GM12891 (cell line): Measurements from ENCODE around the gene PCSK1. TPM values are rescaled to one million over a fixed set of nuclear protein-coding genes. Genes with fewer than 3 reads are reported as not detected.

Source experiments
- DNase-seq: peaks from one replicate; pipeline ENCODE4 v3.0.0; 2011; ENCODE audit warnings: low spot score; ENCODE audit not compliant: insufficient read length
- FAIRE-seq: peaks from 2 replicates; lab custom pipeline; 2011; peaks lifted over from hg19 to GRCh38; lab: Jason Lieb, UNC
- PAX5 ChIP-seq: IDR thresholded peaks from 2 replicates; pipeline ENCODE4 v1.6.1; 2011; ENCODE audit warnings: low read length, moderate library complexity, mild to moderate bottlenecking; ENCODE audit not compliant: insufficient read depth, severe bottlenecking
- POLR2A ChIP-seq: IDR thresholded peaks from 2 replicates; pipeline ENCODE4 v1.6.1; 2011; ENCODE audit warnings: low read depth, low read length, control low read depth
- POLR2AphosphoS5 ChIP-seq: IDR thresholded peaks from 2 replicates; pipeline ENCODE4 v1.6.1; 2011; ENCODE audit warnings: low read depth, low read length, control low read depth
- POU2F2 ChIP-seq: IDR thresholded peaks from 2 replicates; pipeline ENCODE4 v1.6.1; 2011; ENCODE audit warnings: low read depth, mild to moderate bottlenecking, control low read depth, low read length, moderate library complexity
- SPI1 ChIP-seq: IDR thresholded peaks from 2 replicates; pipeline ENCODE4 v1.6.1; 2011; ENCODE audit warnings: low read depth, low read length, control low read depth
- TAF1 ChIP-seq: IDR thresholded peaks from 2 replicates; pipeline ENCODE4 v1.6.1; 2011; ENCODE audit warnings: low read depth, low read length, control low read depth
- polyA plus RNA-seq: library from polyadenylated mRNA; unstranded; fragments of >200 nt; gene quantifications from one replicate; pipeline ENCODE4 v1.2.1, GENCODE V29; 2012; ENCODE audit warnings: low read depth, missing spikeins, inconsistent platforms; ENCODE audit not compliant: missing spikeins

The PCSK1 gene
- not detected for polyA plus RNA-seq

DNA sequence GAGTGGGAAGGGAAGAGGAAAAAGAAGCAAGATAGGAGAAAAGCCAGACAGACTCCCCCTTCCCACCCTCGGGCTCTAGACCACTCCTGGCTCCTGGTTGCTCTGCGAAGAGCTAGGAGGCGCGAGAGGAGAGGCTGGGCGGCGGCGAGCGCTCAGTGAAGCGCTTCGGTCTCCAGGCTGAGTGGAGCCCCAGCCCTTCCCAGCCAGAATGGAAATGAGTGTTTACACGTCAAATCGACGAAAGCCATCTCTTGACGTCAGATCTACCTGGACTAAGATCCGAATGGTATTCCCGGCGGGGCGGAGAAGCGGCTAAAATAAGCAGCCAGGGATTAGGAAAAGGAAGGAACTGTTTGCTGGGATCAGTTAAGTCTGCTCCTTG is at the start of gene PCSK1:
PCSK1 (minus strand) TSS at position 183 of the 382 bp plus-strand sequence. CDS start 206 bp downstream, outside the sequence.
- TF ChIP-seq POLR2A (no peak), PAX5 (no peak), POU2F2 (no peak), POLR2AphosphoS5 (no peak)

DNA sequence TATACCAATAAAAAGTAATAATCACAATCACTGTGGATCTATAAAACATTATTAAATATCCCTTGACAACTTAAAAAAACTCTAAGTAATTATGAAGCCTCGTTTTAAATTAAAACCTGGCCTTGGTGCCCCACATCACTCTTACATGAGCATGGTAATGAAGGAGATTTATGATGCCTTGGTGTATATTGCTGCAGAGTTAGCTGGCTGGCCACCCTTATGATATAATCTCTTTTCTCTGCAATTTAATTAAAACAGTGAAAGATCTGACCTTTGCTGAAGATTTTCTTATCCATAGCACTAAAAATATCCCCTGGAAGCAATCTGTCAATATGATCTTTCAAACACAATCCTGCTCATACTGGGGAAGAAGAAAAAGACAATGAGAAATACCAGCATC is 48.8 kb upstream of the PCSK1 start:
- TF ChIP-seq POU2F2 (no peak), SPI1 (no peak), POLR2AphosphoS5 (no peak), PAX5 (no peak), TAF1 (no peak)
- no peak for DNase-seq
- no peak for FAIRE-seq

More for the DNA sequence above, at the start of gene PCSK1:
- FAIRE-seq (peak; percentile 31), DNase-seq (no peak)

DNA sequence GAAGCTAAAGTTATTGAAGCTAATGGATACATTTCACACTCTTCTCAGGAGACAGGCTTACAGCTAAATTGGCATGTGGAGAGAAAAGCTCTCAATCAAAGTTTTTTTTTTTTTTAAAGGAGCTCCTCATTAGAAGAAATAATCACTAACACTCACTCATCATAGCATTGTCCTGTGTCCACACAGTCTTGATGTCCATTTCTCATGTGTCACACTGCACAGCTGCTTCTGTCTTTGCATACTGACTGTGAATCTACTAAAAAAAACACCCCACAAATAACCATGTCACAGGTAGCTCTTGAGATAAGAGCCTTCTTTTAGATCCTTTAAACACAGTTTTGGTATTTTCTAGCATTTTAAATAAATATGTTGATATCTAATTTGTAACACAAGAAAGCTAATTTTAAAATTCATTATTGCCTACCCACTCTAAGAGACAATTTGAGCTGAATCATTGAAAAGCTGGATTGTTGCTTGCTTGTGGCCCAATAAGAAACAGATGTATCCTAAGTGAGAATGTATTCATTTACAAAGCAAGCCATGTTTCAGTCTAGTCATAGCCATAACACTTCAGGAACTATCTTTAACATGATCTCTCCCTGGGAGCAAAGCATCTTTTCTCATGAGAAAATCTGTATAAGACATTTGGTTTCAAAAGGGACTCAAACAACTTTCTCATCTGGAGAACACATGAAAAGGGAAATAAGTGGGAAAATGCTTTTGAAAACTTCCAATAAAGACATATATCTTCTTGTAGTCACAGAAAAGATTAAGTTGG is 48.1 kb upstream of the PCSK1 start:
- DNase-seq, result no peak
- FAIRE-seq, result no peak
- TF ChIP-seq POLR2AphosphoS5 (no peak), SPI1 (no peak), POLR2A (no peak), PAX5 (no peak), TAF1 (no peak), POU2F2 (no peak)

DNA sequence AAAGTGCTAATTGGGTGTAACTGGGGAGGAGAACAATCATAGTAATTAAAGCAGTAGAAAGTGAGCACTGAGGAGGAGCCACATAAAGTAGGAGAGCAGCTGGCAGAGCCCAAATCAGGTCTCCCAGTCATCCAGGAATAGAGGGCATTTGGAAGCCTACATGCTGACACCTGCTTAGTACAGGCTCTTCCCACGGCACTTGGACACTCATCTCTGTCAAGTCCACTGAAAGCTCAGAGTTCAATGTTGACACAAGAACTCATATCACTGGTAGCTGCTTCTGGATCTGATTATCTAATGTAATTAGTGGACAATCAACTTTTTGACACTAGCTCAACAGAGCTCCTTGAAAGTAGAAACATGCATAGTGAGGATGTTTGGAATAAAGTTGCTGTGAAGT is 45.9 kb upstream of the PCSK1 start:
- DNase-seq (no peak), FAIRE-seq (no peak)
- TF ChIP-seq POLR2A (no peak), POU2F2 (no peak), PAX5 (no peak), SPI1 (no peak), POLR2AphosphoS5 (no peak), TAF1 (no peak)

DNA sequence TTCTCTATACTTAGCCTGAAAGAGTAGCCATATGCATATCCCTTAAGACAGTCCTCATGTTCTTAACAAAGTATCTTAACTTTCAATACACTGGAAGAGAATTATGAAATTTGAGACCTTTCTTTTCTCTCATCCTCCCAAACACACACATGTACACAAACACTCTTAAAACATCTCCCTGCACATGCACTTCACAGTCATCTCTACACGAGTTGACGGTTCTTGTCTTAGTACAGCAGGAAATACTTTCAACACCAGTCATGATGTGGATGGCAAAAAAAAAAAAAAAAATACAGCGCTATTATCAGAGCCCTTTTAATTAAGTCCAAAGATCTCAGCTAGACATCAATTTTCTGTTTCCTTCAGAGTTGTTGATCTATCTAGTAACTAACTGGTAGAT is 43.6 kb upstream of the PCSK1 start:
- TF ChIP-seq TAF1, result no peak
- no peak for TF ChIP-seq SPI1
- no peak for TF ChIP-seq PAX5
- no peak for TF ChIP-seq POU2F2
- TF ChIP-seq POLR2A, result no peak
- FAIRE-seq, result no peak
- DNase-seq, result no peak

DNA sequence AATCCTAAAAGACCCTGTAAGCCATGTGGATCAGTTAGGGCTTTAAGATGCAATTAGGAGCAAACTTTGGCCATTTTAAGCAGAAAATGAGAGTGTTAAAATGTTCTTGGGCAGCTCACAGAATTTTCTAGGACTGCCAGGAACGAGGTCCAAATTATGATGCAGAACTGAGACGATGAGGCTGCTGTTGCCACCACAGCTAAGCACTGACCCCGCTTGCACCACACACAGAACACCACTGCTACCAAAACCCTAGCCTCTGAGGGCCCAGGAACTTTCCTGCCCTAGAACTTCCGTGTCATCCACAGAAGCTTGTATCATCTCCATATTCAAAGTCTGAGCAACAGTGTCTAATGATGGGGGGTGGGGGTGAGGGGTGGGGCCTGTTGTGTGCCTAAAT is 41.0 kb upstream of the PCSK1 start:
- DNase-seq (no peak), FAIRE-seq (no peak)
- TF ChIP-seq POLR2A, result no peak
- TF ChIP-seq TAF1, result no peak
- no peak for TF ChIP-seq POU2F2
- no peak for TF ChIP-seq SPI1
- TF ChIP-seq POLR2AphosphoS5, result no peak
- no peak for TF ChIP-seq PAX5

DNA sequence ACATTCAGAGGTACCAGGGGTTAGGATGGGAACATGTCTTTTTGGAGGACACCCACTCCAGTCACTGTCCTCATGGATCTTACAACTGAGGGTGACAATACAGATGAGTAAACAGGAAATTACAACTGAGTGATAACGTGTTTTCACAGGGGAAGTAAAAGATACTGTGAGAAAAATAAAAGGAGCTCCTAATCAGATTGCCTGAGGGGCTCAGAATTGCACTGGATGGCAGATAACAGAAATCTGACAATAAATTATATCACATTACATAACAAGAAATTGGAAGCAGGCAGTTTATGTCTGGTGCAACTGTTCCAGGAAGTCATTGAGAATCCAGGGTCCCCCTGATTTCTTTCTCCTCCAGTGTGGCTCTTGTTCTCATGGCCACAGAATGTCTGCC is 40.1 kb upstream of the PCSK1 start:
- TF ChIP-seq TAF1 (no peak), POLR2A (no peak), POLR2AphosphoS5 (no peak), PAX5 (no peak), POU2F2 (no peak), SPI1 (no peak)
- no peak for DNase-seq
- FAIRE-seq, result no peak

DNA sequence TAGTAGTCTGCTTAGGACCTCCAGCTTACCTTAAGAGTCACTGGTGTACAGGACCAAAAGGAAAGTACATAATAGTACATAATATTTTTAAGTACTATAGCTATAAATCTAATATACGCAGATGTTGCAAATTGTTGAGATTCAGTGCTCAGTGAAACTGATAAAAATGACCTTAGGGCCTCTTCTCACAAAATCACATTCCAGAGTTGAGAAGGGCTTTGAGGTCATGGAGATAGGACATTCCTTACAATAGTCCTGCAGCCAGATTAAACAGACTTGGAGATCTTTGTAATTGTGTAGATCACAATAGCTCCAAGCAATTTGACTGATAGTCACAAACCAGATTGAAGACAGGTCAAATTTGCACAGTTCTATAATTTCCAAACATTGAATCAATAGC is 37.7 kb upstream of the PCSK1 start:
- FAIRE-seq (no peak), DNase-seq (no peak)
- TF ChIP-seq POLR2A, result no peak
- TF ChIP-seq POLR2AphosphoS5, result no peak
- TF ChIP-seq TAF1, result no peak
- TF ChIP-seq SPI1, result no peak
- TF ChIP-seq PAX5, result no peak
- no peak for TF ChIP-seq POU2F2

DNA sequence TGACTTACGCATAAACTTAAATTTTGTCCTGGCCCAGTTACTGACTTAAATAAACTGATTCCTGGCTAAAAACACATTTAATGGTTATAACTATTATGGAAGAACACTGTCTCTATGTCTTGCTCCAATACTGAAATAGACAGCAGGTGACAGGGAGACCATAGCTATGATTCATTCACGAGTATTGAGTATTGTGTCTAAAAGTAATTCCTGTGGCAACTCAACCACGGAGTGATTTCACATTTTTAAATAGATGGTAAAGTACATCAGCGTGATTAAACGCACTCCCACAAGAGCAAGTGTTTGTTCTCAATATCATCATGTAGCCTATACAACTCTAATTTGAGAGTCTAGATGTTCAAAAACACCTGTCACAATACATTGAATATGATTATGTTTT is 35.9 kb upstream of the PCSK1 start:
- FAIRE-seq (no peak), DNase-seq (no peak)
- TF ChIP-seq SPI1, result no peak

DNA sequence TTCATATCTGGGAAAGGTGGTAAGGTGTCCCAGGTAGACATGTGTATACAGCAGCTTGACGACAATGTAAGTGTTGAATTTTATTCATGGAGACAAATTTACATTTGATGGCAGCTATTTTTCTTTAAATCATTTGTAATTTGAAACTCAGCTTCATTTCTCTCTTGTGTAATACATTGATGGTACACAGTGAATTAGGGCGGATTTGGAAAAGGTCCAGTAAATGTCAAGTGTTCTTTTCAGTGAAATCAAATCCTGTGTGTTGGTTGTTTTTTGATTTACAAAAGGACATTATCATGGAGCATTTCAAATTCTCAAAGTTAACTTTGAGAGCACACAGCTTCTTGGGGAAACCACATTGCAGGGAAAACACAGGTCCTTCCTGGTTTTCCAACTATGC is 30.0 kb upstream of the PCSK1 start:
- no peak for TF ChIP-seq SPI1
- no peak for TF ChIP-seq TAF1
- no peak for TF ChIP-seq PAX5
- no peak for TF ChIP-seq POU2F2
- TF ChIP-seq POLR2A, result no peak
- DNase-seq, result no peak

More for the DNA sequence above, 30.0 kb upstream of the PCSK1 start:
- FAIRE-seq, result no peak
